Immature natural killer cell (primary cell): ENCODE measurements around the gene B3GALNT2. TPM values are rescaled to one million over a fixed set of nuclear protein-coding genes. Genes with fewer than 3 reads are reported as not detected.

Experiments used
- DNase-seq, 3 donors: peaks; one replicate each; pipeline ENCODE4 v3.0.0; 2022; ENCODE audit warnings: mixed read lengths in 1 of 3
- H3K27ac Mint-ChIP-seq, 6 donors: one replicate each; pipeline ENCODE4 v1.8.0; 2020; ENCODE audit warnings: mixed read lengths in 6 of 6, mild to moderate bottlenecking in 5 of 6, inconsistent platforms in 4 of 6, moderate library complexity in 3 of 6
- H3K27me3 Mint-ChIP-seq, 3 donors: one replicate each; pipeline ENCODE4 v1.8.0; 2020 to 2021; ENCODE audit warnings: low read depth in 3 of 3, mild to moderate bottlenecking in 3 of 3, mixed read lengths in 3 of 3, moderate library complexity in 3 of 3, inconsistent platforms in 1 of 3
- H3K36me3 Mint-ChIP-seq, 3 donors: one replicate each; pipeline ENCODE4 v1.8.0; 2020; ENCODE audit warnings: mixed read lengths in 3 of 3, inconsistent platforms in 2 of 3, mild to moderate bottlenecking in 2 of 3
- H3K4me1 Mint-ChIP-seq, 2 donors: one replicate each; pipeline ENCODE4 v1.8.0; 2020; ENCODE audit warnings: inconsistent platforms in 2 of 2, mild to moderate bottlenecking in 2 of 2, mixed read lengths in 2 of 2, moderate library complexity in 1 of 2
- H3K4me3 Mint-ChIP-seq, 5 donors: one replicate each; pipeline ENCODE4 v1.8.0; 2020; ENCODE audit warnings: mild to moderate bottlenecking in 5 of 5, mixed read lengths in 5 of 5, inconsistent platforms in 3 of 5, moderate library complexity in 3 of 5
- H3K9me3 Mint-ChIP-seq, 6 donors: one replicate each; pipeline ENCODE4 v1.8.0; 2020; ENCODE audit warnings: mild to moderate bottlenecking in 6 of 6, mixed read lengths in 6 of 6, inconsistent platforms in 4 of 6, moderate library complexity in 3 of 6
- polyA plus RNA-seq, 3 donors: library from polyadenylated mRNA; unstranded; fragments of 300-500 nt; fragmentation: Illumina TruSeq; gene quantifications; one replicate each; pipeline ENCODE4 v1.2.3, GENCODE V29; 2021

The B3GALNT2 gene
- polyA plus RNA-seq, 3 donors from 2014 or later = 4.0 to 5.2 (median 4.9) TPM

- no peaks in the 10 kb centered on the region for H3K36me3 Mint-ChIP-seq
- H3K27me3 Mint-ChIP-seq = peaks cover 2 to 4% (median 4%) of the 10 kb centered on the region in 3 donors
- no peaks in the 10 kb centered on the region for H3K9me3 Mint-ChIP-seq
- H3K4me1 Mint-ChIP-seq = no peaks in the 10 kb centered on the region
- H3K27ac Mint-ChIP-seq = no peak overlapping the region
- H3K4me3 Mint-ChIP-seq = no peak overlapping the region
- no peak for DNase-seq
Observed at GRCh38 chr1:235515844-235516512, 11.7 kb upstream of the B3GALNT2 start.

GRCh38 chr1:235513495-235514366, 9.5 kb upstream of the B3GALNT2 start:
- H3K36me3 Mint-ChIP-seq = no peaks in the 10 kb centered on the region
- H3K4me3 Mint-ChIP-seq = no peak overlapping the region
- peaks cover 2 to 6% (median 4%) of the 10 kb centered on the region in 3 donors for H3K27me3 Mint-ChIP-seq
- no peak overlapping the region for H3K27ac Mint-ChIP-seq
- DNase-seq = peak; percentile 48 to 59 (median 48)
- no peaks in the 10 kb centered on the region for H3K4me1 Mint-ChIP-seq
- no peaks in the 10 kb centered on the region for H3K9me3 Mint-ChIP-seq

GRCh38 chr1:235511470-235512240, 7.4 kb upstream of the B3GALNT2 start:
- Mint-ChIP-seq H3K27ac (no peak overlapping the region), H3K9me3 (no peaks in the 10 kb centered on the region), H3K27me3 (peaks cover 2 to 6% (median 4%) of the 10 kb centered on the region in 3 donors), H3K36me3 (no peaks in the 10 kb centered on the region), H3K4me1 (no peaks in the 10 kb centered on the region), H3K4me3 (no peak overlapping the region)
- DNase-seq = no peak

GRCh38 chr1:235510823-235511222, 6.6 kb upstream of the B3GALNT2 start:
- H3K36me3 Mint-ChIP-seq = no peaks in the 10 kb centered on the region
- no peaks in the 10 kb centered on the region for H3K9me3 Mint-ChIP-seq
- H3K27me3 Mint-ChIP-seq = peaks cover 2 to 6% (median 4%) of the 10 kb centered on the region in 3 donors
- peaks cover 0 to 2% of the 10 kb centered on the region in 2 donors for H3K4me1 Mint-ChIP-seq
- no peak overlapping the region for H3K4me3 Mint-ChIP-seq
- no peak for DNase-seq
- no peak overlapping the region for H3K27ac Mint-ChIP-seq

GRCh38 chr1:235507623-235508022, 3.4 kb upstream of the B3GALNT2 start:
- Mint-ChIP-seq H3K36me3 (no peaks in the 10 kb centered on the region), H3K4me1 (peaks cover 14 to 17% of the 10 kb centered on the region in 2 donors), H3K27me3 (peaks cover 8 to 21% (median 16%) of the 10 kb centered on the region in 3 donors), H3K4me3 (no peak overlapping the region), H3K9me3 (no peaks in the 10 kb centered on the region), H3K27ac (no peak overlapping the region)
- no peak for DNase-seq

- Mint-ChIP-seq H3K9me3 (no peaks in the 10 kb centered on the region), H3K4me3 (peak overlapping the region; percentile 91 to 97 (median 95)), H3K36me3 (peaks cover 0 to 3% (median 0%) of the 10 kb centered on the region in 3 donors), H3K27ac (peak overlapping the region; percentile 89 to 98 (median 96)), H3K27me3 (peaks cover 8 to 15% (median 13%) of the 10 kb centered on the region in 3 donors), H3K4me1 (peaks cover 17 to 18% of the 10 kb centered on the region in 2 donors)
- DNase-seq = peak; percentile 98
Observed at GRCh38 chr1:235504494-235505222, 406 bp upstream of the B3GALNT2 start.

- peak in 1 of 3 donors; percentile 33 for DNase-seq
- Mint-ChIP-seq H3K4me3 (peak overlapping the region; percentile 88 to 95 (median 91)), H3K36me3 (peaks cover 0 to 3% (median 0%) of the 10 kb centered on the region in 3 donors), H3K27ac (peak overlapping the region; percentile 85 to 95 (median 92)), H3K9me3 (no peaks in the 10 kb centered on the region), H3K4me1 (peaks cover 17 to 18% of the 10 kb centered on the region in 2 donors), H3K27me3 (peaks cover 8 to 15% (median 13%) of the 10 kb centered on the region in 3 donors)
Observed at GRCh38 chr1:235503403-235504121, 690 bp downstream of the B3GALNT2 start.

GRCh38 chr1:235502601-235503402, 1.4 kb downstream of the B3GALNT2 start:
- peak in 1 of 3 donors; percentile 5 for DNase-seq

GRCh38 chr1:235500971-235501540, 3.2 kb downstream of the B3GALNT2 start:
- H3K27ac Mint-ChIP-seq = peak overlapping the region in 1 of 6 donors; percentile 18
- no peak overlapping the region for H3K4me3 Mint-ChIP-seq
- no peak for DNase-seq
- peaks cover 0 to 3% (median 0%) of the 10 kb centered on the region in 3 donors for H3K36me3 Mint-ChIP-seq
- no peaks in the 10 kb centered on the region for H3K9me3 Mint-ChIP-seq
- peaks cover 16 to 17% of the 10 kb centered on the region in 2 donors for H3K4me1 Mint-ChIP-seq
- H3K27me3 Mint-ChIP-seq = peaks cover 8 to 15% (median 13%) of the 10 kb centered on the region in 3 donors

More at GRCh38 chr1:235502601-235503402, 1.4 kb downstream of the B3GALNT2 start:
- Mint-ChIP-seq H3K9me3 (no peaks in the 10 kb centered on the region), H3K4me1 (peaks cover 17 to 18% of the 10 kb centered on the region in 2 donors), H3K27ac (peak overlapping the region; percentile 85 to 95 (median 92)), H3K4me3 (peak overlapping the region; percentile 88 to 95 (median 91)), H3K27me3 (peaks cover 8 to 15% (median 13%) of the 10 kb centered on the region in 3 donors), H3K36me3 (peaks cover 0 to 3% (median 0%) of the 10 kb centered on the region in 3 donors)

GRCh38 chr1:235495551-235495950, 8.7 kb downstream of the B3GALNT2 start:
- H3K4me3 Mint-ChIP-seq = no peak overlapping the region
- H3K9me3 Mint-ChIP-seq = no peaks in the 10 kb centered on the region
- no peak overlapping the region for H3K27ac Mint-ChIP-seq
- H3K4me1 Mint-ChIP-seq = peaks cover 4 to 9% of the 10 kb centered on the region in 2 donors
- peaks cover 12 to 19% (median 16%) of the 10 kb centered on the region in 3 donors for H3K36me3 Mint-ChIP-seq
- H3K27me3 Mint-ChIP-seq = no peaks in the 10 kb centered on the region
- no peak for DNase-seq

- Mint-ChIP-seq H3K9me3 (no peaks in the 10 kb centered on the region), H3K36me3 (peaks cover 12 to 18% (median 16%) of the 10 kb centered on the region in 3 donors), H3K27me3 (no peaks in the 10 kb centered on the region), H3K4me3 (no peak overlapping the region), H3K27ac (no peak overlapping the region), H3K4me1 (peaks cover 4 to 9% of the 10 kb centered on the region in 2 donors)
- no peak for DNase-seq
Observed at GRCh38 chr1:235495030-235495429, 9.2 kb downstream of the B3GALNT2 start.
